Effector memory CD4-positive, alpha-beta T cell (primary cell): Measurements from ENCODE around the gene RHD.

Experiments used
- DNase-seq, 3 donors: peaks; one replicate each; pipeline ENCODE4 v3.0.0-alpha.2; 2020
- H3K27ac ChIP-seq: 2 replicates; pipeline ENCODE4 v1.7.0; 2013; ENCODE audit warnings: mild to moderate bottlenecking, low read length, moderate library complexity; ENCODE audit not compliant: insufficient read depth, poor library complexity, severe bottlenecking
- H3K27me3 ChIP-seq: replicated peaks from 2 replicates; pipeline ENCODE4 v1.7.0; 2013; ENCODE audit warnings: mild to moderate bottlenecking, low read length; ENCODE audit not compliant: insufficient read depth, control insufficient read depth, poor library complexity, severe bottlenecking
- H3K36me3 ChIP-seq: 2 replicates; pipeline ENCODE4 v1.7.0; 2013; ENCODE audit warnings: mild to moderate bottlenecking, low read length, moderate library complexity; ENCODE audit not compliant: control insufficient read depth, insufficient read depth
- H3K4me1 ChIP-seq: 2 replicates; pipeline ENCODE4 v1.7.0; 2013; ENCODE audit warnings: low read length, mild to moderate bottlenecking; ENCODE audit not compliant: control insufficient read depth, insufficient read depth, poor library complexity, severe bottlenecking
- H3K4me3 ChIP-seq: 2 replicates; pipeline ENCODE4 v1.7.0; 2013; ENCODE audit warnings: low read length, low read depth, mild to moderate bottlenecking; ENCODE audit not compliant: insufficient read depth, poor library complexity, severe bottlenecking
- H3K9me3 ChIP-seq: 2 replicates; pipeline ENCODE4 v1.7.0; 2013; ENCODE audit warnings: mild to moderate bottlenecking, low read length, moderate library complexity; ENCODE audit not compliant: control insufficient read depth

Gene RHD

DNA sequence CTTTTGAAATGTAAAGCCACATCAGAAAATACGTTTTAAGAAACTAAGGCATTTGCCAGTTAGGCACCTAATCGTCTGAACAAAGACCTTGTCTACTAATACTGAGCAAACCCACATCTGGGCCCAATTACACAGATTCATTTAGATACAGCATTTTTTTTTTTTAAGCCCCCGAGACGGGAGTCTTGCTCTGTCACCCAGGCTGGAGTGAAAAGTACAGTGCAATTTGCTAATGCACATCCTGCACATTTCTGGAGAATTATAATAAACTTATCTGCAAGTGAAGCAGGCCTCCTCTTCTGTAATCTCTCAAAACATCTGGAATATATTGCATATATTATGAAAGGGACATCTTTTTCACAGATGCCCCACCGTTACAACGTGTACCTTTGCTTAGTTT, 28.4 kb upstream of the RHD start:
- H3K27me3 ChIP-seq = no peaks in the 10 kb centered on the region
- H3K4me1 ChIP-seq = peaks cover 45% of the 10 kb centered on the region
- no peak overlapping the region for H3K27ac ChIP-seq
- no peak for DNase-seq
- H3K9me3 ChIP-seq = no peaks in the 10 kb centered on the region
- H3K36me3 ChIP-seq = peaks cover 53% of the 10 kb centered on the region
- H3K4me3 ChIP-seq = peak overlapping the region; percentile 99

DNA sequence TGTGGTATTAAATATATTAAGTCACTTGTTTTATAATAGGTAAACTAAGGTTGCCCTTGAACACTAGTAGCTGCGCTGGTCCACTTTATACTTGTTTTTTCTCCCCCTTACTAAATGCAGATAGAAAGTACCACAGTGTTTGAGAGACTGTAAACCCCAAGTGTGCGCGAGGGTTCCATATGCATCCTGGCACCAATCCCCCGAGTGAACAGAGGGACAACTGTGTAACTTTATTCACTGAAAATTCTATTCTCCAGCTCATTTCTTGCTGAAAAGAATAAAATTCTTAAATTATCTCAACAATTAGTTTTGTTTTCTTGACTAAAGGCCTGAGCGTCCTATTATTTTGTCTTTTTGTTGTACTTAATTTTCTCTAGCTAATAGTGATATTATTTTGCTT, 26.9 kb upstream of the RHD start:
- Histone ChIP-seq H3K9me3 (no peaks in the 10 kb centered on the region), H3K27me3 (no peaks in the 10 kb centered on the region), H3K4me3 (peak overlapping the region; percentile 99), H3K36me3 (peaks cover 53% of the 10 kb centered on the region), H3K27ac (no peak overlapping the region), H3K4me1 (peaks cover 38% of the 10 kb centered on the region)
- no peak for DNase-seq

DNA sequence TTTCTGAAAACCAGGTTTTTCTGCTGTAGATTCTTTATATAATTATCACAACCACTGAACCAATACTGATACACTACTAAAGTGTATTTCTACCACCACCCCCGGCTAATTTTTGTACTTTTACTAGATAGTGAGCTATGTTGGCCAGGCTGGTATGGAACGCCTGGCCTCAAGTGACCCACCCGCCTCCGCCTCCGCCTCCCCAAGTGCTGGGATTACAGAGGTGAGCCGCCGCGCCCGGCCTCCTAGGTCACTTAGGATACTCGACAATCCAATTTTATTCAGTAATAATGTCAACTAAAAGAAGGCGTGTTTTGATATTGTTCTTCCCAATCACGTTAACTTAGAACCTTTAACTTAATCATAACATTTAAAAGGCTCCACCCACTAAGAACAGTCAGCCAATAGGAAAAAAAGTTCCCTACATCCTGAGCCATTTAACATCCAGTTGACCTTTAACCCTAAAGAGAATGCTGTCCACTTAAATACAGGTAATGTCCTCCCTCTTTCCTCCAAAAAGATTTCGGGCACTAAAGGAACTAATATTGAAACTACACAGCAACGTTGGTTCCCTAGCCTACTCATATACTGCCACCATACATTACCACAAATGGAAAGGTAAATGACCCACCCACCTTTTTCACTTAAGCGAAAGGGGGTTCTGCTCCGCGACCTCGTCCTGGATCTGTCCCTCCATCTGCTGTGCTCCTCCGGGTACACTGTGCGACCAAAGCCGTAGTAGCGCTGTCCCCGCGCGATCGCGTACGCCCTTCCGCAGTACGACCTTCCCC, 26.3 kb upstream of the RHD start:
- Histone ChIP-seq H3K36me3 (peaks cover 53% of the 10 kb centered on the region), H3K4me1 (peaks cover 32% of the 10 kb centered on the region), H3K27ac (peak overlapping the region; percentile 99), H3K9me3 (no peaks in the 10 kb centered on the region), H3K4me3 (peak overlapping the region; percentile 99), H3K27me3 (no peaks in the 10 kb centered on the region)
- DNase-seq = no peak

DNA sequence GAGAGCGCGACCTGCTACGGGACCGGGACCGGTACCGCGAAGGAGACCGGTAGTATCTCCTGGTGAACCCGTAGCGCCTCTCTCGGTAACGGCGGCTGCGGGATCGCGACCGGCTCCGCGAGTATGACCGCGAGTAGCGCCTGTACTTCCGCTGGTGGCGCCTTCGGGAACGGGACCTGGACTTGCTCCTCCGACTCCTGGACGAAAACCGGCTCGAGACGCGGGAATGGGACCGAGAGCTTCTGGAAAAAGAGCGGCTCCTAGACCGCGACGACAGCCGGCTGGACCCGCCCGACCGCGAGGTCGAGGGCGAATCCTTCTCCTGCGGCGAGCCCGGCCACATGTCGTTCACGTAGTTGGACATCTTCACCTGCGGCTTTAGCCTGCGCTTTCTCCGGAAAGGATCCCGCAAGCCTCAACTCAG, 25.7 kb upstream of the RHD start:
- Histone ChIP-seq H3K4me1 (peaks cover 32% of the 10 kb centered on the region), H3K36me3 (peaks cover 52% of the 10 kb centered on the region), H3K27ac (peak overlapping the region; percentile 99), H3K9me3 (no peaks in the 10 kb centered on the region), H3K4me3 (peak overlapping the region; percentile 99), H3K27me3 (no peaks in the 10 kb centered on the region)
- DNase-seq = no peak

DNA sequence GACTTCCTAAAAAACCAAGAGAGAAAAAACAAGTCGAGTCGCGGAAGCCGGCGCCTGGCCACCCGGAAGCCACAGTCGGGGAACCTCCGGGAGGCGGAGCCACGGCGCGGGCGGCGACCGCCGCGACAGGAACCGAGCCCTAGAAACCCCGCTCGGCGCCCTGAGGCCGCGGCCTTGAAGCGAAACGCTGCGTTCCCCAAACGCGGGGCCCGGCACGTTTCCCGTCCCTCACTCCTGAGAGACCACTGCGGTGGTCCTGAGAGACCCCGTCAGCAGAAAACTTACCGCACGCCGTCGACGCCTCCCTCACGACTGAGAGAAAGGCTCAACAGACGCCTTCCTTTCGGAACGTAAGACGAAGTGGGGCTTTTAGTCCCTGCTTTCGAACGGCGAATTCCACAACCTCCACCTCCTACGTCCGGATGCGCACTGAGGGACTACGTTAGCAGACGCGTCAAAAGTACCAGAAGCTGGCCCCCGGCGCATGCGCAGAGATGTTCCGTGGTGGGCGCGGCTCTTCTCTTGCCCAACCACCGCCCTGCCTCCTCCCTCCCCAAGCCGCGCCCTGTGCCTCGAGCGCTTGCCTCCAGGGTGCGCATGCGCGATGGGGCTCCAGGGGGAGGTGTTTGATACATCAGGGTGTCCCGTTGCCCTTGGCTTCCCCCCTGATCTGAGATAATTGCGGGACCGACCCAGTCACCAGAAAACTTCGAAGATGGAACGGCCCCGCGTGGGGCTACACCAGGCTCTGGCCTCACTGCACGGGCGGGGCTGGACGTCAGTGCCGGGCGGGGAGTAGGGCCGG, 25.1 kb upstream of the RHD start, which contains the start of gene RSRP1:
Gene RSRP1 (minus strand): TSS at position 431 of the 805 bp plus-strand sequence. CDS start 491 bp downstream, outside the sequence.
- DNase-seq = peak; percentile 99 to 100 (median 100)
- peak within 1 kb of the TSS; percentile 99 for H3K27ac ChIP-seq

DNA sequence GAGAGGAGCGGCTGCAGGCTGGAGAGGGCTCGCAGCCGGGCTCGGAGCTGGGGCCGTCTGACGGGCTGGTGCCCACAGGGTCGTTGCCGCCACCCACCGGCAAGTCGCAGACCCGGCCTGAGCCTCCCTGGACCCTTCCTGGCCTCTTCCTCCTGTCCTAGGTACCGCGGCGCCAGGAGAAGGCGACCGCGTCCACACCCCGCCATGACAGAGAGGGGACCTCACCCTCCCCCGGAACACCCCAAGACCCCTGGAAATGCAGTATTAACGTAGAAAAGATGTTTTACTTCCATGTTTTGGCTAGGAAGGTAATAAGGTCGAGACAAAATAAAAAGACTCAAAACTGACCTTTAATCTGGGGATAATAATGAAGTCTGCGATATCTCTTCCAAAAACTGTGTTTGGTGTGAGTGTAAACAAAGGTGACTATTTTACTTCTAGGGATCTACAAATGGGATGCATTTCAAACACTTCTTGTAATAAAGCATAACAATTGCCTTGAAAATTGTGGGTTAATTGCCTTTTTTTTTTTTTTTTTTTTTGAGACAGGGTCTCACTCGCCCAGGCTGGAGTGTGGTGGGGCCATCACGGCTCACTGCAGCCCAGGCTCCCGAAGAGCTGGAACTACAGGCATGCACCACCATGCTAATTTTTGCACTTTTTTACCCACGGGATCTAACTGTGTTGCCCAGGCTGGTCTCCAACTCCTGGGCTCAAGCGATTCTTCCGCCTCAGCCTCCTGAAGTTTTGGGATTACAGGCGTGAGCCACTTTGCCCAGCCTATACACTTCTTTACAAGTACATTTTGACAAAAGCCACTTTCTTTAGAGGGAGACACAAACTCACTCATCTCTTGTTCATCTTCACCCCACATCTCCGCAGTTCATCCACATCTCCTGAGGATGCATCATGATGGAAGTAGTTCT, 24.2 kb upstream of the RHD start:
- Histone ChIP-seq H3K27ac (peak overlapping the region; percentile 99), H3K9me3 (no peaks in the 10 kb centered on the region), H3K36me3 (peaks cover 37% of the 10 kb centered on the region), H3K4me1 (peaks cover 32% of the 10 kb centered on the region), H3K27me3 (no peaks in the 10 kb centered on the region), H3K4me3 (peak overlapping the region; percentile 99)
- DNase-seq = no peak

More for the DNA sequence above, 25.1 kb upstream of the RHD start, which contains the start of gene RSRP1:
- Histone ChIP-seq H3K4me1 (peaks cover 32% of the 10 kb centered on the region), H3K36me3 (peaks cover 46% of the 10 kb centered on the region), H3K9me3 (no peaks in the 10 kb centered on the region), H3K4me3 (peak within 1 kb of the TSS; percentile 99), H3K27me3 (no peaks in the 10 kb centered on the region)

DNA sequence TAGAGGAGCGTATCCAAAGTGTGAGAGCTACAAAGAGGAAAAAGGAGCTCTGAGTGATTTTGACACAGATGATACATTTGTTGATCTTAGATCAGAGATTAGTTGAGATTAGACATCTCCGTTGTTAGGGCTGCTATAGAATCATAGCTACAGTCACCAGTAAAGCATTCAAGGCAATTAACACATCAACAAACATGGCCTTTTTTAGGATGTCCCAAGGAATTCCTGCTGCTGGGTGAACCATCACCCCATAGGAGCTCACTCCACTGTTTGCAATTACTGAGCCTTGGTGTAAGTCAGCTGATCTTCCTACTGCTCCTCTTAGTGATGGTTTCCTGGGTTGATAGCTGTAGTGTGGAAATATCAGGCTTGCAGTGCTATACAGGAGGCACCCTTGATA, 18.4 kb upstream of the RHD start:
- H3K4me3 ChIP-seq = no peak overlapping the region
- H3K36me3 ChIP-seq = no peaks in the 10 kb centered on the region
- H3K27ac ChIP-seq = no peak overlapping the region
- DNase-seq = no peak
- H3K27me3 ChIP-seq = no peaks in the 10 kb centered on the region
- no peaks in the 10 kb centered on the region for H3K9me3 ChIP-seq
- H3K4me1 ChIP-seq = no peaks in the 10 kb centered on the region

DNA sequence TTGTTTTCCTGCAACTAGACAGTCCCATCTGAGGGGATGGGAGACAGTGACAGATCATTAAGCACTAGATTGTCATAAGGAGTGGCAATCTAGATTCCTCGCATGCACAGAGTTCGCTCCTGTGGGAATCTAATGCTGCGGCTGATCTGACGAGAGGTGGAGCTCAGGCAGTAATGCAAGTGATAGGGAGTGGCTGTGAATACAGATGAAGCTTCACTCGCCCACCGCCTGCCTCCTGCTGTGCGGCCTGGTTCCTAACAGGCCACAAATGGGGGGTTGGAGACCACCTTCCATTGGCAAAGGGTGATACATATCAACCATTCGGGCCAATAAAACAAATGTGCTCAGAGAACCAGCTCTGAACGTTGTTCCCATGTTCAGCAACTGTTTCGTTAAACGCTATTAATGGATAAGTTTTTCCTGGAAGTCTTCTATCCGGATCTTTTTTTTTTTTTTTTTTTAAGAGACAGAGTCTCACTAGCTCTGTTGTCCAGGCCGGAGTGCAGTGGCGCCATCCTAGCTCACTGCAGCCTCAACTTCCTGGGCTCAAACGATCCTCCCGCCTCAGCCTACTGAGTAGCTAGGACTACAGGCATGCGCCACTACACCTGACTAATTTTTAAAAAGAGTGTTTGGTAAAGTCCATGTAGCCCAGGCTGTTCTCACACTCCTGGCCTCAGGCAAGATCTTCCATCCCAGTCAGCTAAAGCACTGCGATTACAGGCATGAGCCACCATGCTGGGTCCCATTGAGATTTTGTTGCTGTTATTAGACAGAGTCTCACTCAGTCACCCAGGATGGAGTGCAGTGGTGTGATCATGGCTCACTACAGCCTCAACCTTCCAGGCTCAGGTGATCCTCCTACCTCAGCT, 16.4 kb upstream of the RHD start:
- H3K4me1 ChIP-seq = no peaks in the 10 kb centered on the region
- H3K36me3 ChIP-seq = no peaks in the 10 kb centered on the region
- H3K27ac ChIP-seq = no peak overlapping the region
- H3K4me3 ChIP-seq = no peak overlapping the region
- DNase-seq = no peak
- no peaks in the 10 kb centered on the region for H3K9me3 ChIP-seq
- no peaks in the 10 kb centered on the region for H3K27me3 ChIP-seq

DNA sequence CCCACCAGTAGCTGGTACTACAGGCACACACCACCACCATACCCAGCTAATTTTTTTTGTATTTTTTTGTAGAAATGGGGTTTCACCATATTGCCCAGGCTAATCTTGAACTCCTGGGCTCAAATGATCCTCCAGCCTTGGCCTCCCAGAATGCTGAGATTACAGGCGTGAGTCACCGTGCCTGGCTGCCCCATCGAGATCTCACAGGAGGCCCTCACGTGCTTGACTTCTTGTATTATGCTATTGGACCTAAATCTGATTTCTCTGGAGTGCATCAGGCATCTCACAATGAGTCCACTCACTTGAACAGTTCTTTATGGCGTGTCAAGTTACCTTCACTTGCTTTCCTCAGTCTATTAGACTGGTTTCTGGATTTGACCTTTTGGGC, 15.7 kb upstream of the RHD start:
- H3K9me3 ChIP-seq = no peaks in the 10 kb centered on the region
- H3K4me3 ChIP-seq = no peak overlapping the region
- DNase-seq = no peak
- H3K27ac ChIP-seq = no peak overlapping the region
- H3K4me1 ChIP-seq = no peaks in the 10 kb centered on the region
- no peaks in the 10 kb centered on the region for H3K27me3 ChIP-seq
- no peaks in the 10 kb centered on the region for H3K36me3 ChIP-seq
